ENCODE data around the gene EFCAB11.
A peak's percentile ranks its signal among the peaks of the same experiment; 100 is the strongest.

The EFCAB11 gene

DNA sequence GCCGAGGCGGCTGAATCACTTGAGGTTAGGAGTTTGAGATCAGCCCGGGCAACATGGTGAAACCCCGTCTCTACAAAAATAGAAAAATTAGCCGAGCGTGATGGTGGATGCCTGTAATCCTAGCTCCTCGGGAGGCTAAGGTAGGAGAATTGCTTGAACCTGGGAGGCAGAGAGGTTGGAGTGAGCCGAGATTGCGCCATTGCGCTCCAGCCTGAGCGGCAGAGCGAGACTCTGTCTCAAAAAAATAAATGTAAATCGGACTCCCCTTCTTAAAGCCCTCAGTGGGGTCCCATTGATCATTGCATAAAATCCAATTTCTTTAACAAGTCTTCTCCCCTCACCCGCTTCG is 2.1 kb upstream of the EFCAB11 start:
- DNase-seq (ENCODE audit: low spot score) = no peak

- DNase-seq (ENCODE audit: low spot score) = peak; percentile 95
Observed at GRCh38 chr14:89955745-89956660, 1.5 kb upstream of the EFCAB11 start, which contains the start of gene TDP1. Gene TDP1 (plus strand): TSS chr14:89955927. CDS start chr14:89963115, 7,188 bp downstream.

DNA sequence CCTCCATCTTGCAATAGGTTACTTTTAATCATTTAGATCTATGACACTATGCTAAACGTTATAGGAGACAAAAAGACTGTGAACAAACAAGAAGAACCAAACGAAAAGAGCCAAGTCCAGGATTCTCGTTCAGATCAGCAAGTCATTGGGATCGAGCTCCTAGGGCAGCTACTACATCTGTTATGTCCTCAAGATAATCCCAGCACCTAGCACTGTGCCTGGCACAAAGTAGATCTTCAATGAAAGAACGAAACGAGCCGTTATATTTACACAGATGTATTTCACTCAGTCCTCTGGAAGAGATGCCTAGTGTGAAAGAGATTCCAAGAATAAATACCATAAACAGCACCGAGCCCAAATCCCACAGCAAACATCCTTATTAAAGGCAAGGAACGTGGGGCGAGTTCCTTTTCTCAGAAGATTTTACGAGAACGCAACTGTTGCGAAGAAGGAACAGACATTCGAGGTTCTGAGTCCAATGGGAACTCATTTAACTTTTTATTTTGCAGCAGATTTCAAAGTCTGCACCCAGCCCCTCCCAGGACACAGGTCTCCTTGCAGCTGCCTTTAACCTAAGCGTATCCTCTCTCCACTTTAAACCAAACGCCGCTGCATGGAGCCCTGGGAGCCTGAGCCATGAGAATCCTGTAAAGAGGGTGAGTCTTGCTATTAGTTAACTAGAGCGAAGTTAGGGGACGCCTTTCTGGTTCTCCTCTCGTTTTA is 653 bp upstream of the EFCAB11 start:
- no peak for DNase-seq (ENCODE audit: low spot score)

DNA sequence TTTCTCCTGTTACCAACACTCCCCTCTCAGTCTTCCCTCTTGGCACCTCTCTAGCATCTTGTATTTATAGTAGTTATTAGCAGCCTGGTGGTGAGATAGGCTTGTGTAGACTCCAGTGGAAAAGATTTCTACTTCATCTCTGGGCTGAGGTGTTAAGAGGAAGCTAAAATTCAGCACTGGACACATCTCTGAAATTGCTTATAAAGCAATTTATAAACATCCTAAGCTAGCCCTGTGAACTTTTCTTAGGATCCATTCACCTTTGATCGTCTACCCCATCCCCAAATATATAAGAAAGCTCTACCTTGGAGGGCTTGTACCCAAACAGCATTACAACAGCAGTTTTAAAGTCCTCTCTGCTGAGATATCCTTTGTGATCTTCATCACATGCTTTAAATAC is 928 bp downstream of the EFCAB11 start:
- DNase-seq (ENCODE audit: low spot score) = no peak

GRCh38 chr14:89952576-89952975 is 2.0 kb downstream of the EFCAB11 start:
- no peak for DNase-seq (ENCODE audit: low spot score)

DNA sequence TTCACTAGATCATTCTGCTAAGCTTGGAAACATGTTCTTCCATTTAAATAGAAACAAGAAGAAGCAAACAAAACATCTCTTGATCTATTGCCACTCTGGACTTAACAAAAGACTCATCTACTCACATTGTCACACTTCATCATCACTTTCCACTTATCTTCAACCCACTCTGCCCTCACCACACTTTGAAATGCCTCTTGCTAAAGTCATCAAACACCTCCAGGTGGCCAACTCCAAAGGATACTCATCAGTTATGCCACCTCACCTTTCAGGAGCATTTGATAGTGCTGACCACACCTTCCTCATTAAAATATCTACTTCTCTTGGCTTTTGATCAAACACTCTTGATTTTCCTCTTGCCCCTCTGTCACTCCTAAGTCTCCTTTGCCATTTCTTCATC is 7.2 kb downstream of the EFCAB11 start:
- DNase-seq (ENCODE audit: low spot score) = no peak

DNA sequence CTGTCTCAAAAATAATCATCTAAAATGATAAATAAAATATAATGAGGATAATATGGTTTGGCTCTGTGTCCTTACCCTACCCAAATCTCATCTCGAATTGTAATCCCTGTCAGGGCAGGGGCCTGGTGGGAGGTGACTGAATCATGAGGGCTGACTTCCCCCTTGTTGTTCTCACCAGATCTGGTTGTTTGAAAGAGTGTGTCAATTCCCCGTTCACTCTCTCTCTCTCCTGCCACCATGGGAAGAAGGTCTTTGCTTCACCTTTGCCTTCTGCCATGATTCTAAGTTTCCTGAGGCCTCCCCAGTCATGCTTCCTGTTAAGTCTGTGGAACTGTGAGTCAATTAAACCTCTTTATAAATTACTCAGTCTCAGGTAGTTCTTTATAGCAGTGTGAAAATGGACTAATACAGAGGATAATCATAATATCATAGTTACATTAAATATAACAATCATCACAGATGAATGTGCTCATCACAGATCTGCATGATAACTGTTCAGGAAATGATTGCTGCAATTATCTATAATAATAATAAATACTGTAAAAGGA is 12.6 kb downstream of the EFCAB11 start:
- DNase-seq (ENCODE audit: low spot score) = no peak

DNA sequence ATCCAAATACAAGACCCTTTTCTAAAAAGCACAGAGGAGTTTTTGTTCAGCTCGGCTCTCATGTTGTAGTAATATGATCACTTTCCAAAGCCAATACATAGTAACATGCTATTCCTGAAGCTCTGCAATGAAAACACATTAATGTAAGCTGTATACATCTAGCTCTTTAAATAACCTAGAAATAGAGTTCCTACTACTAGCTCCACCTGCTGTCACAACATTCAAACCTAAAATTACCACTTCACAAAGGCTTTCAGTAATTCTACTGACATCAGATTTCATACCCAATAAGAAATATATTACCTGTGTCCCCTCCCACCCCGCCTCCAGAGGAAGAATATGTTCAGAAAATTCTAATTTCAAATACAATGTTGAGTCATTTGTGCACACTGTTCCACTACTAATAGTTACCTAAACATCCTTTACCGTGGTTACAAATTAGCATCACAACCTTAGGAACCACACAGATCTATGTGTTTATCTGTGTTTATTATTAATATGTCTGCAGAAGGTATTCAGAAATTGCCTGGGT is 17.8 kb downstream of the EFCAB11 start:
- no peak for DNase-seq (ENCODE audit: low spot score)

- no peak for DNase-seq (ENCODE audit: low spot score)
Observed at GRCh38 chr14:89933002-89933401, 21.5 kb downstream of the EFCAB11 start.

- DNase-seq (ENCODE audit: low spot score) = no peak
Observed at GRCh38 chr14:89927186-89927865, 27.2 kb downstream of the EFCAB11 start.

DNA sequence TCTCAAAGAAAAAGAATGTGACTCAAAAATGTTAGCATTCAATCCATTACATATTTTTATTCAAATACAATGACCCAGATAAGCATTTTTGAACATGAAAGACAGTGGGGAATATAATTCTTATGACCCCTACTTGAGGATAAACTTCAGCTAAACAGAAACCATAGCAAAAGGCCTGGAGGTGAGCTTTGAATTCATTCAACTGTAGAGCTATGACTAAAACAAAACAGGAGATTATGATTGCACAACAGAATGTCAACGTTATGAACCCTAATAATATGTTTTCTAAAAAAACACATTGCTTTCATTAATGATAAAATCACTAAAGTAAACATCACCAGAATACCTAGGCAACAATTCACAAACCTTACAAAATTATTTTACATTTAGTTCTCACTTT is 27.8 kb downstream of the EFCAB11 start:
- no peak for DNase-seq (ENCODE audit: low spot score)

GRCh38 chr14:89924268-89924667 is 30.3 kb downstream of the EFCAB11 start:
- no peak for DNase-seq (ENCODE audit: low spot score)

- no peak for DNase-seq (ENCODE audit: low spot score)
Observed at GRCh38 chr14:89922031-89922907, 32.3 kb downstream of the EFCAB11 start.

DNA sequence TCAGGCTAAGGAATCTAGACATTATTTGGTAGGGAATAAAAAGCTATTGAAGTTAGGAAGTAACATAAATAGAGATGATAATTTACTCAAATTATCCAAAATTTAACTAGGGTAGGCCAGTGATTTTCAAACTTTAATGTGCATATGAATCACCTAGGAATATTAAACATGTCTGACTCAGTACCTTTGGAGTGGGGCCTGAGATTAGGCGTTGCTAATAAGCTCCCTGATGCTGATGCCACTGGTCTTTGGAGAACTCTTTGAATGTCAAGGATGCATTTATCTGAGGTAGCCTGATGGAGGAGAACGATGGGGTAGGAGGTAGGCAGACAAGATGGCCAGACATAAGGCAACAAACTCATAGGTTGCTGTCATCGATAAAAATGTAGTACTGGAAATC is 33.2 kb downstream of the EFCAB11 start:
- no peak for DNase-seq (ENCODE audit: low spot score)

GRCh38 chr14:89920056-89920455 is 34.5 kb downstream of the EFCAB11 start:
- DNase-seq (ENCODE audit: low spot score) = no peak

- DNase-seq (ENCODE audit: low spot score) = no peak
Observed at GRCh38 chr14:89918721-89919120, 35.8 kb downstream of the EFCAB11 start.

DNA sequence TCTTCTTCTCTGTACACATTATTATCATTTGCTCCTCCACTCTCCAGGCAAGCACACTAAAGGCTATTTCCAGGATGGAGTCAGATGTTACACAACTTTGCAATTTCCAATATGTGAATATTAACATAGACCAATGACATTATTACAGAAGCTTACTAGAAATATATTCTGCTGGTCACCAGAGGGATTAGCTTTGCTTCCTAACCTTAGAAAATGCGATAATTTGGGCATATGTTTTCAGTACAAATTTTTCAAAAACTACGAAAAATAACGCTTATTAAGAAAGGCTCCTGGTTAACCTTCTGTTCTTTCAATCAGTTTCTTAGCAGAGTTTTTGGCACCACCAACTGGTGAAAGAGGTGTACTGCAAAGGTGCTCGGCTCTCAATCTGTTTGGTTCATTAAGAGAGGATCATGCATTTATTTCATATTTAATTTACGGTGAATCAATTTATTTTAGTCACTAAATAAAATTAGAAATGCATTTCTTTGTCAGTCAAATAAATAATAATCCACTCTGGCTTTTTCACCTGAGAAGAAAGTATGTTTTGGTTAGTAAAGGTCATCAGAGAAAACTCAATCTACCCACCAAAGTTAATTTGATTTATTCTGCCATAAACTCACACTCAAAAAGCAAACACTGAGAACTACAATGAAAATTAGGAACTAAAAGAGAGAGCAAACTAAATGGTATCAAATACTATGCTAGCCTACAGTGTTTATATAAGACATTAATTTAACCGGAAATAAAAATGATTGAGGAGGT is 39.2 kb downstream of the EFCAB11 start:
- peak; percentile 68 for DNase-seq (ENCODE audit: low spot score)

DNA sequence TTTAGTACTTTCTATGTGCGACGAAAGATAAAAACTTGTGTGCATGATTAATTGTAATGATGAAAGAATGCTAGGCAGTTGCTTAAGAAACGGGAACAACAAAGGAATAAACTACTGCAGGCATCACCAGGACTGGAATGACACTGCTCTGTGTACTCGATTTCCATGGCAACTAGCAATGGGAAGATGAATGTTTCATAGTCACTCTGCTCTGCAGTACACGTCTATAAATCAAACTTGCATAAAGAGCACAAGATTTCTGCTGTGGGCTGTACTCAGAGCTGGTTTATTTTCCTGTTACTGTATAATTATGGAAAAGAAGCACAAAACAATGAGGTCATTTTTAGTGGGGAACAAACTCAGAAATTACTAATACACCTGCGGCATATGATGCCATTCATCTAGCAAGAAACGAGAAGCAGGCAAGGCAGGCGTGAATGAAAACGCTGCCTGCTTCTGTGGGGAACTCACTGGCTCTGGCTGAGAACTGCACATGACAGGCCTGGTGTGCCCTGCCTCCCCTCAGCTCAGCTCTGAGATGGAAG is 41.8 kb downstream of the EFCAB11 start:
- DNase-seq (ENCODE audit: low spot score) = no peak

DNA sequence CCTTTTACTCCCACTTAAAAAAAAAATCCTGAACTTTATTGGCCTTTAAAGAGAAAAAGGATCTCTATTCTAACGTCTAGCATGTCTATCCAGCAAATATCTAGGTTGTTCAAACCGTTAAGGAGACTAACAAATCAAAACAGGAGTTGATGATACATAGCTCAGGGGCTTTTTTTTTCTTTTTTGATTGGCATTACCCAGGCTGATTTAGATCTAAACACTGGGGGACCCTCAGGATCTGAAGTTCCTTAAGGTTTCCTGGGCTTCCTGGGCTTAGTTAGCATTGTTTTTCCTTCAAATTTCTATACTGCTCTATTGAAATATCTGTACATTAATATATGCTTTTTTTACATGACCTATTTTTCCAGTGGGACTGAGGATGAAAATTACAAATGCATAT is 42.3 kb downstream of the EFCAB11 start:
- no peak for DNase-seq (ENCODE audit: low spot score)

Data from hematopoietic multipotent progenitor cell treated with erythropoietin and hydrocortisone succinate and interleukin-3 and kit ligand, for 17 days (in vitro differentiated cells).